HEK293 (cell line): Measurements from ENCODE around the gene GALT.

Source experiments
- CTCF ChIA-PET: fragments of 350-600 bp; formaldehyde crosslinking; extraction: SDS; loops from one replicate; lab custom pipeline; 2021; ENCODE audit warnings: antibody characterized with exemption; lab: Yijun Ruan, JAX
- POLR2A ChIA-PET: fragments of 300-600 bp; formaldehyde crosslinking; extraction: SDS; loops from one replicate; lab custom pipeline; 2020; ENCODE audit warnings: antibody characterized with exemption, inconsistent platforms; lab: Yijun Ruan, JAX
- H3K27ac ChIP-seq: fragments of 200-500 bp; sonication (Bioruptor generic); 2 replicates; pipeline ENCODE4 v1.5.1; 2014; ENCODE audit warnings: low read depth, low read length, control low read depth, inconsistent platforms; ENCODE audit errors: extremely low read depth
- H3K36me3 ChIP-seq, 2 experiments: fragments of 200-500 bp in 1 of 2; sonication (Bioruptor generic) in 1 of 2; 1 replicate in 1 of 2; 2 replicates in 1 of 2; pipeline ENCODE4 v1.5.1; 2014 to 2017; ENCODE audit warnings: inconsistent platforms in 2 of 2, low read length in 2 of 2; ENCODE audit not compliant: control insufficient read depth in 2 of 2, insufficient read depth in 1 of 2
- H3K4me1 ChIP-seq: fragments of 200-500 bp; sonication (Bioruptor generic); 2 replicates; pipeline ENCODE4 v1.5.1; 2014; ENCODE audit warnings: mild to moderate bottlenecking, low read length, inconsistent platforms; ENCODE audit not compliant: control insufficient read depth, insufficient read depth
- H3K4me3 ChIP-seq: 2 replicates; pipeline ENCODE4 v1.5.1; 2011; ENCODE audit warnings: low read depth, mild to moderate bottlenecking, control low read depth, low read length, moderate library complexity
- H3K9me3 ChIP-seq: fragments of 200-500 bp; sonication (Bioruptor generic); 2 replicates; pipeline ENCODE4 v1.5.1; 2014; ENCODE audit warnings: low read depth, low read length, inconsistent platforms; ENCODE audit not compliant: control insufficient read depth, insufficient read depth
- KLF10 ChIP-seq: fragments of 450-650 bp; IDR thresholded peaks from 2 replicates; pipeline ENCODE4 v1.5.1; 2018; ENCODE audit warnings: missing biosample characterization, mild to moderate bottlenecking, missing genetic modification characterization
- KLF9 ChIP-seq: fragments of 450-650 bp; formaldehyde crosslinking; IDR thresholded peaks from 2 replicates; pipeline ENCODE4 v1.5.1; 2016; ENCODE audit warnings: missing biosample characterization, missing genetic modification characterization, low read depth
- PRDM6 ChIP-seq: fragments of 450-650 bp; formaldehyde crosslinking; IDR thresholded peaks from 2 replicates; pipeline ENCODE4 v1.5.1; 2017; ENCODE audit warnings: missing biosample characterization, missing genetic modification characterization
- YY2 ChIP-seq: fragments of 450-650 bp; formaldehyde crosslinking; IDR thresholded peaks from 2 replicates; pipeline ENCODE4 v1.5.1; 2016; ENCODE audit warnings: missing biosample characterization, missing genetic modification characterization
- ZBTB8A ChIP-seq: fragments of 450-650 bp; formaldehyde crosslinking; IDR thresholded peaks from 2 replicates; pipeline ENCODE4 v1.5.1; 2016; ENCODE audit warnings: missing biosample characterization, missing genetic modification characterization
- ZNF121 ChIP-seq: fragments of 450-650 bp; formaldehyde crosslinking; IDR thresholded peaks from 2 replicates; pipeline ENCODE4 v1.5.1; 2016; ENCODE audit warnings: missing biosample characterization, missing genetic modification characterization
- ZNF24 ChIP-seq: fragments of 450-650 bp; formaldehyde crosslinking; IDR thresholded peaks from 2 replicates; pipeline ENCODE4 v1.5.1; 2016; ENCODE audit warnings: missing biosample characterization, missing genetic modification characterization
- ZNF280C ChIP-seq: fragments of 450-650 bp; formaldehyde crosslinking; IDR thresholded peaks from 2 replicates; pipeline ENCODE4 v1.5.1; 2016; ENCODE audit warnings: missing biosample characterization, missing genetic modification characterization
- ZNF292 ChIP-seq: fragments of 450-650 bp; formaldehyde crosslinking; IDR thresholded peaks from 2 replicates; pipeline ENCODE4 v1.5.1; 2016; ENCODE audit warnings: low read depth, missing biosample characterization, missing genetic modification characterization, borderline replicate concordance
- ZNF366 ChIP-seq: fragments of 450-650 bp; formaldehyde crosslinking; conservative IDR thresholded peaks from 2 replicates; pipeline ENCODE4 v1.5.1; 2016; ENCODE audit warnings: missing biosample characterization, missing genetic modification characterization
- ZNF513 ChIP-seq: fragments of 450-650 bp; IDR thresholded peaks from 2 replicates; pipeline ENCODE4 v1.5.1; 2018; ENCODE audit warnings: missing biosample characterization, missing genetic modification characterization
- ZNF514 ChIP-seq: fragments of 450-650 bp; formaldehyde crosslinking; IDR thresholded peaks from 2 replicates; pipeline ENCODE4 v1.5.1; 2016; ENCODE audit warnings: missing biosample characterization, missing genetic modification characterization
- ZNF518A ChIP-seq: fragments of 450-650 bp; formaldehyde crosslinking; conservative IDR thresholded peaks from 2 replicates; pipeline ENCODE4 v1.5.1; 2016; ENCODE audit warnings: low read depth, missing biosample characterization, missing genetic modification characterization
- ZNF549 ChIP-seq: fragments of 450-650 bp; IDR thresholded peaks from 2 replicates; pipeline ENCODE4 v1.5.1; 2018; ENCODE audit warnings: missing biosample characterization, missing genetic modification characterization, mild to moderate bottlenecking, inconsistent platforms, moderate library complexity
- ZNF629 ChIP-seq: fragments of 450-650 bp; formaldehyde crosslinking; IDR thresholded peaks from 2 replicates; pipeline ENCODE4 v1.5.1; 2017; ENCODE audit warnings: missing biosample characterization, missing genetic modification characterization
- ZNF704 ChIP-seq: fragments of 450-650 bp; formaldehyde crosslinking; IDR thresholded peaks from 2 replicates; pipeline ENCODE4 v1.5.1; 2016; ENCODE audit warnings: missing biosample characterization, missing genetic modification characterization
- ZNF76 ChIP-seq: fragments of 450-650 bp; formaldehyde crosslinking; IDR thresholded peaks from 2 replicates; pipeline ENCODE4; 2016; ENCODE audit warnings: low read depth, missing biosample characterization, missing genetic modification characterization, borderline replicate concordance
- ZSCAN16 ChIP-seq: fragments of 450-650 bp; formaldehyde crosslinking; IDR thresholded peaks from 2 replicates; pipeline ENCODE4 v1.5.1; 2016; ENCODE audit warnings: missing biosample characterization, missing genetic modification characterization
- ZSCAN5A ChIP-seq: fragments of 450-650 bp; formaldehyde crosslinking; IDR thresholded peaks from 2 replicates; pipeline ENCODE4 v1.5.1; 2016; ENCODE audit warnings: missing biosample characterization, missing genetic modification characterization

GALT gene

GRCh38 chr9:34610434-34611206 lies 35.9 kb upstream of the GALT start:
- no peaks in the 10 kb centered on the region for H3K9me3 ChIP-seq
- H3K4me3 ChIP-seq = no peak overlapping the region
- ChIA-PET POLR2A (interaction anchor here (0.6 to 2.4 kb wide), 3 partner anchors 9 to 109 kb away, joined by 3 to 11 read pairs (median 3); partner anchors contain the start of genes DCTN3 and SIGMAR1), CTCF (interaction anchor here (0.6 to 10.3 kb wide), 10 partner anchors 12 to 889 kb away, joined by 3 to 164 read pairs (median 3); partner anchors contain the start of gene SIGMAR1)
- H3K27ac ChIP-seq = no peak overlapping the region; the same call in 1 of the 2 replicates
- peaks cover 0 to 38% of the 10 kb centered on the region in 2 experiments; a peak in 1 of 3 replicates for H3K36me3 ChIP-seq
- H3K4me1 ChIP-seq = no peaks in the 10 kb centered on the region
- TF ChIP-seq ZNF121 = no peak
- TF ChIP-seq ZNF629 (tag by site-specific recombination) = no peak
- TF ChIP-seq ZSCAN5A (tag by site-specific recombination) = no peak
- no peak for TF ChIP-seq YY2 (tag by site-specific recombination)
- TF ChIP-seq ZNF24 = no peak
- no peak for TF ChIP-seq ZBTB8A (tag by site-specific recombination)
- TF ChIP-seq ZSCAN16 (tag by site-specific recombination) = no peak
- no peak for TF ChIP-seq ZNF76 (tag by site-specific recombination)
- TF ChIP-seq ZNF513 (tag by site-specific recombination) = no peak
- no peak for TF ChIP-seq KLF9 (tag by site-specific recombination)
- TF ChIP-seq KLF10 (tag by site-specific recombination) = no peak
- no peak for TF ChIP-seq ZNF366 (tag by site-specific recombination)
- TF ChIP-seq ZNF514 = no peak
- no peak for TF ChIP-seq ZNF518A
- no peak for TF ChIP-seq PRDM6 (tag by site-specific recombination)
- TF ChIP-seq ZNF704 (tag by site-specific recombination) = no peak
- no peak for TF ChIP-seq ZNF280C (tag by site-specific recombination)
- TF ChIP-seq ZNF549 (tag by site-specific recombination) = no peak
- no peak for TF ChIP-seq ZNF292
